IPS-20b (cell line): Measurements from ENCODE around the gene TLE3.

Experiments used
- H3K27ac ChIP-seq: one replicate; pipeline ENCODE4 v1.5.1; 2013; ENCODE audit warnings: low read length
- H3K27me3 ChIP-seq: 2 replicates; pipeline ENCODE4 v1.6.1; 2013; ENCODE audit warnings: mild to moderate bottlenecking, low read length, inconsistent platforms; ENCODE audit not compliant: insufficient read depth
- H3K36me3 ChIP-seq: 2 replicates; pipeline ENCODE4 v1.6.1; 2013; ENCODE audit warnings: low read depth, mild to moderate bottlenecking, inconsistent platforms, low read length, moderate library complexity; ENCODE audit not compliant: insufficient read depth
- H3K4me1 ChIP-seq: 2 replicates; pipeline ENCODE4 v1.6.1; 2013; ENCODE audit warnings: mild to moderate bottlenecking, control low read depth, inconsistent platforms, low read length, moderate library complexity; ENCODE audit not compliant: insufficient read depth
- H3K4me3 ChIP-seq: 2 replicates; pipeline ENCODE4 v1.5.1; 2013; ENCODE audit warnings: mild to moderate bottlenecking, low read length, inconsistent platforms
- H3K9ac ChIP-seq: 2 replicates; pipeline ENCODE4 v1.6.1; 2013; ENCODE audit warnings: low read depth, mild to moderate bottlenecking, inconsistent platforms, low read length, moderate library complexity
- H3K9me3 ChIP-seq: 2 replicates; pipeline ENCODE4 v1.6.1; 2013; ENCODE audit warnings: mild to moderate bottlenecking, low read depth, low read length, inconsistent platforms; ENCODE audit not compliant: insufficient read depth

Gene TLE3

GRCh38 chr15:70078578-70079417 lies 18.9 kb downstream of the TLE3 start:
- no peak overlapping the region for H3K27ac ChIP-seq
- peaks cover 69% of the 10 kb centered on the region for H3K36me3 ChIP-seq
- H3K9ac ChIP-seq = no peak overlapping the region
- H3K4me1 ChIP-seq = peaks cover 30% of the 10 kb centered on the region
- H3K9me3 ChIP-seq = no peaks in the 10 kb centered on the region
- no peaks in the 10 kb centered on the region for H3K27me3 ChIP-seq
- no peak overlapping the region for H3K4me3 ChIP-seq

GRCh38 chr15:70077188-70078147 lies 20.2 kb downstream of the TLE3 start:
- Histone ChIP-seq H3K9me3 (no peaks in the 10 kb centered on the region), H3K27ac (no peak overlapping the region), H3K4me3 (no peak overlapping the region), H3K36me3 (peaks cover 76% of the 10 kb centered on the region), H3K27me3 (no peaks in the 10 kb centered on the region), H3K4me1 (peaks cover 20% of the 10 kb centered on the region), H3K9ac (no peak overlapping the region)

- Histone ChIP-seq H3K4me1 (no peaks in the 10 kb centered on the region), H3K9me3 (no peaks in the 10 kb centered on the region), H3K27ac (no peak overlapping the region), H3K9ac (no peak overlapping the region), H3K36me3 (peaks cover 78% of the 10 kb centered on the region), H3K4me3 (no peak overlapping the region), H3K27me3 (no peaks in the 10 kb centered on the region)
Observed at GRCh38 chr15:70074380-70074779, 23.3 kb downstream of the TLE3 start.

- peaks cover 91% of the 10 kb centered on the region for H3K36me3 ChIP-seq
- no peaks in the 10 kb centered on the region for H3K4me1 ChIP-seq
- no peaks in the 10 kb centered on the region for H3K27me3 ChIP-seq
- H3K9me3 ChIP-seq = no peaks in the 10 kb centered on the region
- H3K9ac ChIP-seq = no peak overlapping the region
- H3K4me3 ChIP-seq = no peak overlapping the region
- H3K27ac ChIP-seq = no peak overlapping the region
Observed at GRCh38 chr15:70072479-70072878, 25.2 kb downstream of the TLE3 start.

- H3K27me3 ChIP-seq = no peaks in the 10 kb centered on the region
- H3K4me1 ChIP-seq = no peaks in the 10 kb centered on the region
- H3K36me3 ChIP-seq = peaks cover 98% of the 10 kb centered on the region
- no peak overlapping the region for H3K27ac ChIP-seq
- no peaks in the 10 kb centered on the region for H3K9me3 ChIP-seq
- H3K4me3 ChIP-seq = no peak overlapping the region
- H3K9ac ChIP-seq = no peak overlapping the region
Observed at GRCh38 chr15:70071799-70072198, 25.9 kb downstream of the TLE3 start.

- H3K27ac ChIP-seq = no peak overlapping the region
- H3K4me3 ChIP-seq = no peak overlapping the region
- no peaks in the 10 kb centered on the region for H3K27me3 ChIP-seq
- peaks cover 99% of the 10 kb centered on the region for H3K36me3 ChIP-seq
- no peaks in the 10 kb centered on the region for H3K9me3 ChIP-seq
- no peak overlapping the region for H3K9ac ChIP-seq
- H3K4me1 ChIP-seq = no peaks in the 10 kb centered on the region
Observed at GRCh38 chr15:70069716-70070115, 28.0 kb downstream of the TLE3 start.

GRCh38 chr15:70068783-70069565 lies 28.7 kb downstream of the TLE3 start:
- no peak overlapping the region for H3K4me3 ChIP-seq
- H3K27me3 ChIP-seq = no peaks in the 10 kb centered on the region
- H3K27ac ChIP-seq = no peak overlapping the region
- no peaks in the 10 kb centered on the region for H3K4me1 ChIP-seq
- H3K9ac ChIP-seq = no peak overlapping the region
- H3K9me3 ChIP-seq = no peaks in the 10 kb centered on the region
- peaks cover 99% of the 10 kb centered on the region for H3K36me3 ChIP-seq

- H3K4me1 ChIP-seq = no peaks in the 10 kb centered on the region
- no peaks in the 10 kb centered on the region for H3K9me3 ChIP-seq
- no peaks in the 10 kb centered on the region for H3K27me3 ChIP-seq
- H3K9ac ChIP-seq = no peak overlapping the region
- no peak overlapping the region for H3K27ac ChIP-seq
- H3K36me3 ChIP-seq = peaks cover 99% of the 10 kb centered on the region
- no peak overlapping the region for H3K4me3 ChIP-seq
Observed at GRCh38 chr15:70067681-70068080, 30.0 kb downstream of the TLE3 start.

- no peaks in the 10 kb centered on the region for H3K27me3 ChIP-seq
- H3K9ac ChIP-seq = no peak overlapping the region
- no peaks in the 10 kb centered on the region for H3K4me1 ChIP-seq
- H3K4me3 ChIP-seq = no peak overlapping the region
- H3K27ac ChIP-seq = no peak overlapping the region
- H3K36me3 ChIP-seq = peaks cover 99% of the 10 kb centered on the region
- no peaks in the 10 kb centered on the region for H3K9me3 ChIP-seq
Observed at GRCh38 chr15:70067011-70067410, 30.7 kb downstream of the TLE3 start.

GRCh38 chr15:70066447-70066846 lies 31.3 kb downstream of the TLE3 start:
- H3K27me3 ChIP-seq = no peaks in the 10 kb centered on the region
- no peaks in the 10 kb centered on the region for H3K9me3 ChIP-seq
- H3K36me3 ChIP-seq = peaks cover 99% of the 10 kb centered on the region
- H3K4me1 ChIP-seq = no peaks in the 10 kb centered on the region
- no peak overlapping the region for H3K4me3 ChIP-seq
- no peak overlapping the region for H3K9ac ChIP-seq
- no peak overlapping the region for H3K27ac ChIP-seq

GRCh38 chr15:70066004-70066403 lies 31.7 kb downstream of the TLE3 start:
- no peaks in the 10 kb centered on the region for H3K27me3 ChIP-seq
- no peak overlapping the region for H3K4me3 ChIP-seq
- H3K36me3 ChIP-seq = peaks cover 99% of the 10 kb centered on the region
- H3K9ac ChIP-seq = no peak overlapping the region
- H3K4me1 ChIP-seq = no peaks in the 10 kb centered on the region
- no peaks in the 10 kb centered on the region for H3K9me3 ChIP-seq
- no peak overlapping the region for H3K27ac ChIP-seq
